Stimulated activated CD4-positive, alpha-beta T cell treated with anti-CD3 and anti-CD28 coated beads, Interleukin-15, amount 100 ng/mL, for 24 hours (primary cell): Measurements from ENCODE around the gene ABLIM1.
A peak's percentile ranks its signal among the peaks of the same experiment; 100 is the strongest.

Experiments
- DNase-seq: peaks from one replicate; pipeline ENCODE4 v3.0.0-alpha.2; 2020

Gene ABLIM1

GRCh38 chr10:114542373-114542772, 115.7 kb downstream of the ABLIM1 start:
- DNase-seq = no peak

DNA sequence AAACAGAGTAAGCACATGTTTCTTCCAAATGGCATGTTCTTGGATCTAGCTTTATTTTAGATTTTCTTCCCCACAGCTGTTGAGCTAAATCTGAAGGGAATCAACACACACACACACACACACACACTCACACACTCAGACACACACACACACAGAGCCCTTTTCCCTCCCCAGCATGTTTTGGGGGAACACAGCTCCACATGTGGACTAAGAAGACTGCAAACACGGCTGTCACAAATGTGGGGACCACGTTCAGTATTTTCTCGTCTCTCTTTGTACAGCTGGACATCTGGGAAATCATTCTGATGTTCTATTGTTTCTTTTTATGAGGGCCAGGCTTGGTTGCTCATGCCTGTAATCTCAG, 116.3 kb downstream of the ABLIM1 start:
- no peak for DNase-seq

GRCh38 chr10:114541081-114541796, 116.8 kb downstream of the ABLIM1 start:
- peak; percentile 77 for DNase-seq

GRCh38 chr10:114540236-114540635, 117.8 kb downstream of the ABLIM1 start:
- DNase-seq = no peak

- no peak for DNase-seq
These were observed 118.5 kb downstream of the ABLIM1 start for GRCh38 chr10:114539623-114540022.

DNA sequence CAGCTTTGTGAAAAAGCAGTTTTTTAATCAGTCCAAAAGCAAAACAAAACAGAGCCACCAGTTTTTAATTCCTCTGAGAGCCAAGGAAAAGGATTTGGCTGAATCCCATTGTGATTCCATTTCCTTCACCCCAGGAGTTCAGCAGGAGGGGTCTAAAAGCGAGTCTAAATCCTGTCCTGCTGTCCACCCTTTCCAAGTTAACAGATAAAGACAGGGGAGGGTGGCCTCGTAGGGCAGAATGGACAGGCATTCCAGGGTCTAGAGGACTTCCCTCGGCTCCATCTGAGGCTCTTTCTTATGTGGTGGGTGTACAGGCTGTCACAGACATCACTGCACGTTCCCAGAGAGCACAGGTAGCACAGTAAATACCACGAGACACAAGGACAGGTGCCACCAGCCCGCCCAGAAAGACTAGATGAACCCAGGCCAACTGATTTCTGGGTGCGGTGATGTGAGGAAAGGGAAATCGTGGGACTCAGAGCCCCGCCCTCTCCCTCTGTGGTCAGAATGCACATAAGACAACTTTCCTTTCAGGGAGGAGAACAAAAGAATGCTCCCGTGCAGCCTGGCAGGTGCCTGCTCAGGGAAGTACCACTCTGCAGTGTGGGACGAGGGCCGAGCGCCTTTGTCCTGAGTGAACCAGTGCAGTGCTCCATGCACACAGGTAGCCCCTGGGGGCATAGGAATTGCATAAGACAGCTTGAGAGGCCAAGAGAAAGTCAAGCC, 119.7 kb downstream of the ABLIM1 start:
- DNase-seq = peak; percentile 76

- DNase-seq = no peak
These were observed 120.3 kb downstream of the ABLIM1 start for GRCh38 chr10:114537736-114538135.

GRCh38 chr10:114534571-114534981, 123.5 kb downstream of the ABLIM1 start:
- no peak for DNase-seq

DNA sequence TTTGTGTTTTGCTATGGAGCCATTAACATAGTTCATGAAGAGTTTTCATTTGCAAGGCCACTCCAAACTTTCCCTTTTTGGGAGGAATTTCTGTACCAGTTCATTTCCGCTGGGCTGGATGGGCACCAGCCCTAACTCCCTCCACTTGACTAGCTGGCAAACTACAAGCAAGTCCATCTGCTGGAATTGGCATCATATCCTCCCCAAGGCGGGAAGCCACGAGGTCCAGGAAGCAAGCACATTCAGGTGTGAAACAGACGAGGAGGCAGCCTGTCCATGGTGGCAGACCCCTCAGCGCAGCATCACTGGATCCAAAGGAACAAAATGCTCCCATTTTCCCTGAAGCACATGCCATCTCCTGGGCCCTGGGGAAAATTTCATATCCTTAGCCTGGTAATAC, 125.8 kb downstream of the ABLIM1 start:
- DNase-seq = no peak

DNA sequence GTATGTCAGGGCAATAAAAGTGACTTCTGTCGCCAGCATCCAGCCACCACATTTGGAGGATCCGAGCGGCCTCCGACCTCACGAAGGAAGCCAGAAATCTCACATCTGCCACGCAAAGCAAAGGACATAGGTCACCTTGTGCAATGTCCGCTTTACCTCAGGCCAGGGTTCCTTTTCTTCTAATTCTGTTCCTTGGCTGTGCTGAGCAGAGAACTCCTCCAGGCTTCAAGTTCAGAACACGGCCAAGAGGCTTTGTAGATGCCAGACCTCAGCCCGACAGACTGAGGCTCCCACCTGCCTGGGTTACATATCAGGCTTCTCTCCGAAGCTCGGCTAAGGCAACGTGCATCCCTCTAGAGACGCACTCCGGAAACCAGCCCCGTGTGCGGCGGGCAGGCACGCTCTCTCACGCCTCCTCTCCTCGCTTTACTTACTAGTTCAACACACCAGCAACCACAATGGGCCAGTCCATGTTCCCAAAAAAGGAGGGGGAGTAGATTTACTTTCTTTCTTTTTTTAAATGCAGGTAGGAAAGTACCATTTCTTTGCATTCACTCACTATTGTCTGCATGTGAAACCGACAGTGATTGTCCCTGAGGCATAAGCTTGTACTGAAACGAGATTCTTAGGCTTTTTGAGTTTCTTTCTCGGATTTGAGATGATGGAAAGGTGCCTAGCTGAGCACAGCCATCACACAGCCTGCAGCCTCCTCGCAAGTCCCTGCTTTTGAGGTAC, 131.4 kb downstream of the ABLIM1 start:
- peak; percentile 90 for DNase-seq

GRCh38 chr10:114526126-114526503, 132.0 kb downstream of the ABLIM1 start:
- peak; percentile 35 for DNase-seq

DNA sequence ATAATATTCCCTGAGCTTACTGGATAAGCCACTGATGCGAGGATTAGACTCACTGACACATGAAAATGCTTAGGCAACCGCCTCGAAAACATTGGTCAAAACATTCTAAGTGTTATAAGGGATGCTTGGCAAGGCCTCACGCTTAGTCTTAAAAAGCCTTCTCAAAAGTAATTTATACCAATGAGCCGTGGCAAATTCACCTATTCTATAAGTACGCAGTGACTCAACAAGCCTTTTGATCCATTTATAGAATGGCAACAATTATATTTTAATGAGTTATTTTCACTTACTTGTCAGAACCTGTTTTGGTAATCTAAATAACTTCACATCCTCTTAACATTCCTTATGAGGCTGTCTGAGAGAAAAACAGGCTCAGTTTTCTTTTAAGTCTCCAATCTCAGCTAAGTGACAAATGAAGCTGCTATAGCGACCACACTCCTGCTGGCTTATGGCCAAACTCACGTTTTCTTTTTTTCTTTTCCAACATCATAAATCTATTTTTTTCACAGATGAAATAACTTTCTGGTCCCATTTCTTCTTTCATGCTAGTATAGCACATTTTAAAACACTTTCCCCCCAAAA, 132.6 kb downstream of the ABLIM1 start:
- no peak for DNase-seq

GRCh38 chr10:114523876-114524275, 134.2 kb downstream of the ABLIM1 start:
- DNase-seq = no peak

DNA sequence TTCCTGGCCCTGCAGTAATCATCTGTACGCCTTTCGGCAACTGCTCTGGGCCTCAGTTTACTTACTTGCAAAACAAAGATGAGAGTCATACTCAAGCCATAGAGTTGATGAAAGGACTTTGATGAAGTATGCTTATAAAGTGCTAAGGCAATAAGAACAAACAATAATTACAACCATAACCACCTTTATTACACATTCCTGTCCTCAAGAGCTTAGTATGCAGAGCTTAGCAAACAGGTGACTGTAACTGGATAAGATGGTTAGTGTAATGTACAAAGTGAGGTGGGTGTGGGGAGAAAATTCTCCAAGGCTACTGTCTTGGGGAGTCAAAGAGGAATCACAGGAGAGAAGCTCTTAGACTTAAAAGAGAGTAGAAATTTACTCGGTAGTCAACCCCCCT, 136.8 kb downstream of the ABLIM1 start:
- DNase-seq = no peak

- DNase-seq = no peak
These were observed 137.6 kb downstream of the ABLIM1 start for GRCh38 chr10:114520453-114520852.

- no peak for DNase-seq
These were observed 138.2 kb downstream of the ABLIM1 start for GRCh38 chr10:114519756-114520293.

- DNase-seq = peak; percentile 42
These were observed 138.8 kb downstream of the ABLIM1 start for GRCh38 chr10:114519306-114519669.

- no peak for DNase-seq
These were observed 139.4 kb downstream of the ABLIM1 start for GRCh38 chr10:114518401-114519305.

DNA sequence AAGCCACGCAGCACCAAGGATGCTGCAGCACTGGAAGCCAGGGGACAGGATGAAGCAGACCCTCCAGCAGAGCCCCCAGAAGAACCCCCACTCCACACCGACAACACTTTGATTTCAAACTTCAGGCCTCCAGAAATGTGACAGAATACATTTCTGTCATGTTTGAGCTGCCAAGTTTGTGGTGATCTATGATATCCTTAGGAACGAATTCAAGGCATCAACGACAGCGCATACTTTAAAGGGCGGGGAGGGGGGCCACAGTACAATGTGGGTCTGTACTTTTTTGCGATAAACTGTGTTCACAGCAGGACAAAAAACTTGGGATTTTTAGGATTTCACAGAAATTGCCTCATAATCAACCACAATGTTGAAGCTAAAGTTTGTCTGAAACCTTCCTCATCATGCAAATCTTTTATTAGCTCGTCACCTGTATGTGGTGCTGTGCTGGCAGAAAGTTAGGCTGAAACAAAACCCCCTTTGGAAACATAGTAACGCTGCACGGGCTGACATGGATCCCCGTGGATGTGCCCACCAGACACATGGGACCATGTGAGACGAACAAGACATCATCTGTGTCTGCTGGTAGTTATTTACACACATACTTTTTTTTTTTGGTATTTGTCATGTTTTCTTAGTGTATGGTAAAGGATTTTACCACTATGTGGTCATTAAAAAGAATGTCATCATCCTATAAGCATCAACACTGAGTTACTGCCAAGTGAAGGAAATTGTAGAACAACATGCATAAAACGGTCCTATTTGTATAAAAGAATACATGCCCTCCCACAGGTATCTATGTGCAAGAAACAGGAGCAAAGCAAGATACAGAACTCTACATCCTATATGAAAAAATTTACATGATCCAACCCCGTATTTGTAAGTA, 140.5 kb downstream of the ABLIM1 start:
- DNase-seq = no peak

GRCh38 chr10:114516356-114516755, 141.7 kb downstream of the ABLIM1 start:
- DNase-seq = no peak

- DNase-seq = no peak
These were observed 142.7 kb downstream of the ABLIM1 start for GRCh38 chr10:114515298-114515914.
